GM12874 (cell line): ENCODE measurements around the gene NDUFB1.

Source experiments
- TF ChIP-seq, protein P1 (sequence below): IDR thresholded peaks from 2 replicates; pipeline ENCODE4 v1.5.1; 2011; ENCODE audit warnings: low read depth, mild to moderate bottlenecking, control low read depth, low read length, moderate library complexity; ENCODE audit not compliant: insufficient read depth

Gene NDUFB1

DNA sequence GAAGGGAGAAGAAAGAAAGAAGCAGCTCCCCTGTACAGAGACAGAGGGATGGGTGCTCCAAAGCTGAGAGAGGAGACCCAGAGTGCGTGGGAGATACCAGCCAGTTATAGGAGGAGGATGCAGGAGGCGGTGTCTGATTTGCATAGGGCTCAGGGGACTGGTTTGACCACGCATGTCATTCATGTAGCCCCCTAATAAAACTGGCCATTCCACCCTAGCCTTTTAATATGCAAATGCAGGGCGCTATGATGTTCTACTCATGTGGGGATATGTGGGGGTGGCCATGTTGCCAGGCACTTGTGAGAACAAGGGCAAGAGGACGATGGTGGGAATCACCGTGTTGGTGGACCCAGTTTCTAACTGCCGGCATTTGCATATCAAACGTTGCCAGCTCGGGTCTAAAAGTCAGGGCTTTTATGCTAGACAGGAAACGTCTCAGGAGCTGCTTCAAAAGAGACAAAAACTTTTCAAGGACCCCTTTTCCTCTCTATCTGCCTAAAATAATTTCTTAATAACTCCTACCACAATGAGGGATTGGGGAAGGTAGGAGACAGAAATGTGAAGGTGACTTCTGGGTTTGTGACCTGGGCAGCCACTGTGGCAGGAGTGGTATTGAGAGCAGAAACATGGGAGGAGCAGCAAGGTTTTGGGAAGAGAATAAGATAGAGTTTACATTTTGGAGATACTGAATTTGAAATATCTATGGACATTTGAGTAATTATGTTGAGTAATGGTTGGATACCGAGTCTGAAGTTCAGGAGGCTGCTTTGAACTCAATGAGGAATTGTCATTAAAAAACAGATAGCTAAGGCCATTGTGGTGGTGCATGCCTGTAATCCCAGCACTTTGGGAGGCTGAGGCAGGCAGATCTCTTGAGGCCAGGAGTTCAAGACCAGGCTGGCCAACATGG is 12.9 kb downstream of the NDUFB1 start:
- TF ChIP-seq, protein P1, sequence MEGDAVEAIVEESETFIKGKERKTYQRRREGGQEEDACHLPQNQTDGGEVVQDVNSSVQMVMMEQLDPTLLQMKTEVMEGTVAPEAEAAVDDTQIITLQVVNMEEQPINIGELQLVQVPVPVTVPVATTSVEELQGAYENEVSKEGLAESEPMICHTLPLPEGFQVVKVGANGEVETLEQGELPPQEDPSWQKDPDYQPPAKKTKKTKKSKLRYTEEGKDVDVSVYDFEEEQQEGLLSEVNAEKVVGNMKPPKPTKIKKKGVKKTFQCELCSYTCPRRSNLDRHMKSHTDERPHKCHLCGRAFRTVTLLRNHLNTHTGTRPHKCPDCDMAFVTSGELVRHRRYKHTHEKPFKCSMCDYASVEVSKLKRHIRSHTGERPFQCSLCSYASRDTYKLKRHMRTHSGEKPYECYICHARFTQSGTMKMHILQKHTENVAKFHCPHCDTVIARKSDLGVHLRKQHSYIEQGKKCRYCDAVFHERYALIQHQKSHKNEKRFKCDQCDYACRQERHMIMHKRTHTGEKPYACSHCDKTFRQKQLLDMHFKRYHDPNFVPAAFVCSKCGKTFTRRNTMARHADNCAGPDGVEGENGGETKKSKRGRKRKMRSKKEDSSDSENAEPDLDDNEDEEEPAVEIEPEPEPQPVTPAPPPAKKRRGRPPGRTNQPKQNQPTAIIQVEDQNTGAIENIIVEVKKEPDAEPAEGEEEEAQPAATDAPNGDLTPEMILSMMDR: no peak

DNA sequence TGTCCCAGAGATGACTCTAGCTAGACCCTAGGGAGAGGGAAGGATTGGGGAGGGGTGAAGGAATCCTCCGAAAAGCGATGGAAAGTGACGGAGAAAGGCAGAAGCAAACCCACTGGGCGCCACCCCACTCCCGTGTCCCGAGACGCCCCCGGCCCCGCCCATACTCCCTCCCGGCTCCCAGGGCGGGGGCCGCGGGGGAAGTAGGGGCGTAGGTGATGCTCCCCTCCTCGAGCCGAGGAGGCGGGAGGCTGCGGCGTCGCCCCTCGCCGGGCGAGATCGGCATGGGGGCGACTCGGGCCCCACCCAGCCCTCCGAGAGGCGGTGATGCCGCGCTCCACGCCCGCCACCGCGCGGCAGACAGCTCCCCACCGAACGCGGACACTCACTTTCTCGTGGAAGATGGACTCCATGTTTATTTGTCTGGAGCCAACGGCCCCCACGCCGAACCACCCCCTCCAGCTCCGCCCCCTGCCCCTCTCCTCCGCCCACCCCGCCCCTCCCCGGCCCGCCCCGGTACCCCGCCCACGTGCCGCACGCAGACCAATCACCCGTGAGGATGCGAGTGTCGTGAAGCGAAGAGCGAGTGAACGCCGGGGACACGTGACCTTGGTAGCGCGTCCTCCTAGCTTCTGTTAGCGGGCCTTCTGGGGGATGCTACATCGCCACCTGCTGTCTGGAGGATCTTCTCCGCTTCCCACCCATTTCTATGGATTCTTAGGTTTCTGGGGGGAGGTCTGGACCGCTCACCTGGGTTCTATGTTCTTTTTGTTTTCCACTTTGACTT is 15.2 kb downstream of the NDUFB1 start, which contains the start of gene ATXN3:
Gene ATXN3 (minus strand): TSS at position 440 of the 784 bp plus-strand sequence. CDS start 30 bp downstream, at position 410.
- TF ChIP-seq, protein P1: peak; percentile 85

DNA sequence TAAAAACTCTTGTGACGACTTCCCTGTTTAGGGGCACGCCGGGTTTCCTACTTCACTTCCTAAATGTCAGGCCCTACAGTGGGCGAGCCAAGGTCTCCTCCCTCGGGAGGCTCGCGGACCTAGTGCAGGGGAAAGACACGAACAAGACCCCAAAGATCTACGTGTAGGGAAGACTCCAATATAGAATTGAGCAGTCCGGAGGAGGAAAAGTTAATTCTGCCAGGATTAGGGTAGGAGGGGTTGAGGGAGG is 15.7 kb downstream of the NDUFB1 start:
- TF ChIP-seq, protein P1: no peak

DNA sequence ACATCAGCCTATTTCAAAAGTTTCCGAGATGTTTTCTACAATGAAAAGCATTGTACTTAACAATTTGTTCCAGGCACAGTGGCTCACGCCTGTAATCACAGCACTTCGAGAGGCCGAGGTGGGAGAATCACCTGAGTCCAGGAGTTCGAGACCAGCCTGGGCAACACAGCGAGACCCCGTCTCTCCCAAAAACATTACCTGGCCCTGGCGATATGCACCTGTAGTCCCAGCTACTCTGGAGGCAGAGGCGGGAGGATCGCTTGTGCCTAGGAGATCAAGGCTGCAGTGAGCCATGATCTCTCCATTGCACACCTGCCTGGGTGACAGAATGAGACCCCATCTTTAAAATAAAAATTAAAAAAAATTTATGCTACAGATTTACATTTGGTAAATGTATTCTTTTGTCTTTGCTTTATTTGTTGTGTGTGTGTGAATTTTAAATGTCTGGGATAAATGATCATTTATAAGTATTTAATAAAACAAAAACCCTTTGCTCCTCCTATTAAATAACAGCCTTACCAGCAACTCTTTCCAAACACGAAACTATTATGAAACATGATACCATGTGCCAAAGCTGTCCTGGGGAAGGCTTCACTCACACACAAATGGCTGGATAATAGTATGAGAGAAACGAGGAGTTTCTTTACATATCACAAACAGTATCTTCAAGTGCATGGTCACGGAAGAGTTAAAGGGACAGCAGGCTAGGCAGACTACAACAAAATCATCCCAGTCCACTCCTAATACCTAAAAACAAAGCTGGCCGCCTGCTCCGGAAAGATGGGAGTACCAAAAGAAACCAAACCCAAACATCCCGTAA is 16.2 kb downstream of the NDUFB1 start:
- TF ChIP-seq, protein P1: no peak

DNA sequence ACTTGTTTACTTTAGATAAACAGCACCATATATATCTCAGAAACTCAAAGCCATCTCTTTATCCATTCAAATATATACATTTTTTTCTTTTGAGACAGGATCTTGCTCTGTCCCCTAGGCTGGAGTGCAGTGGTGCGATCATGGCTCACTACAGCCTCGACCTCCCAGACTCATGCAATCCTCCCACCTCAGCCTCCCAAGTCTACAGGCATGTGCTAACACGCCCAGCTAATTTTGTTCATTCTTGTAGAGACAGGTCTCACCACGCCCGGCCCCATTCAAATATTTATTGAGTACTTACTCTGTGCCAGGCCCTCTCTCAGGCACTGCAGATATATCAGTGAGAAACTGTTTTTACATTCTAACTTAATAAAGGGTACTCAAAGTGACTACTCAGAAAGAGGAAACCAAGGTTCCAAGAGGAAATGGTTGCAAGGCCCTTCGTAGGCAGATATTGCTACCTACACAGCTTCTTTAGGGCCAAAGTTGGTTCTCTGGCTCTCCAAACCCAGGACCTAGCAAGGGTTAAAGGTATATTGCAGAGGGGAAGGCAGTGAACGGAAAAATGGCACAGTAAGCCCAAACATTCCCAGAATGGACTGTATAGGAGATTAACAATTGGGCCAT is 18.0 kb downstream of the NDUFB1 start:
- TF ChIP-seq, protein P1: no peak

DNA sequence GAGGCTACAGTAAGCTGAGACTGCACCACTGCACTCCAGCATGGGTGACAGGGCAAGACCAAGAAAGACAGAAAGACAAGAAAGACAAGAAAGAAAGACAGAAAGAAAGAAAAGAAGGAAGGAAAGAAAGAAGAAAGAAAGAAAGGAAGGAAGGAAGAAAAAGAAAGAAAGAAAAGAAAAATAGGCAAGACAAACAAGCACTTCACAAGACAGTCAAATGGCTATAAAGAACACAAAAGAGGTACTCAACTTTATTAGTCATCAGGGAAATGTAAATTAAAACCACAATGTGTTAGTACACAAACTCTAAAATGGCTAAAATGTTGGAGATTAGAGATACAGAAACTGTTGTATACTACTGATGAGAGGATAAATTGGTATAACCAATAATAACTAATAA is 21.7 kb downstream of the NDUFB1 start:
- TF ChIP-seq, protein P1: no peak

DNA sequence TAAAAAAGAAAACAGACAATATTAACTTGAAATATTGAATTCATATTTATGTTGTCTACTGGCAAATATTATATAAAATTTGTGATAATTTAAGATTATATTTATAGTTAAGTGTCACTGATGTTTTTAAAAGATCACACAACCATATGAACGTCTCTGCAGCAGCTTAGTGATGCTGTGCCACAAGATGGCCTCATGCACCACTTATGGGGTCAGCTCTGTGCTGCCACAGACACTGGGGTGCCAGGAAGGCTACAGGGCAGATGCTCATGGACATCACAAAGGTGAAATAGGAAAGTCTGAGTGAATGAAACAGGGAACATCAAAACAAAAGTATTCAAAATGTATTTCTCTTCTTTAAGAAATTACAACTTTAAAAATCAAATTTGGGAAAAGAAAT is 28.2 kb downstream of the NDUFB1 start:
- TF ChIP-seq, protein P1: peak; percentile 8; the same call in 1 of the 2 replicates
